CD4-positive, CD25-positive, alpha-beta regulatory T cell (primary cell): Measurements from ENCODE around the gene RASAL2. TPM values are rescaled to one million over a fixed set of nuclear protein-coding genes. Genes with fewer than 3 reads are reported as not detected.

ENCODE experiments used
- ATAC-seq, 2 donors: fragments of 150-1000 bp; cut with Tn5 transposase; one replicate each; pipeline ENCODE4 v1.10.0; 2021; ENCODE audit warnings: low read depth in 2 of 2, moderate number of reproducible peaks in 2 of 2, moderate library complexity in 1 of 2
- DNase-seq, 3 donors: peaks; one replicate each; pipeline versions ENCODE4 v3.0.0 to v3.0.0-alpha.2; 2012 to 2022; ENCODE audit warnings: mixed read lengths in 1 of 3
- H3K27ac ChIP-seq: one replicate; pipeline ENCODE4 v1.7.0; 2013; ENCODE audit warnings: mild to moderate bottlenecking, low read length; ENCODE audit not compliant: insufficient read depth, poor library complexity, severe bottlenecking
- H3K27me3 ChIP-seq: one replicate; pipeline ENCODE4 v1.7.0; 2013; ENCODE audit warnings: low read length; ENCODE audit not compliant: control insufficient read depth, insufficient read depth
- H3K36me3 ChIP-seq: one replicate; pipeline ENCODE4 v1.7.0; 2013; ENCODE audit warnings: mild to moderate bottlenecking, low read length, moderate library complexity; ENCODE audit not compliant: control insufficient read depth, insufficient read depth
- H3K4me1 ChIP-seq: 2 replicates; pipeline ENCODE4 v1.7.0; 2013; ENCODE audit warnings: mild to moderate bottlenecking, low read length; ENCODE audit not compliant: insufficient read depth, control insufficient read depth, poor library complexity, severe bottlenecking
- H3K4me3 ChIP-seq: one replicate; pipeline ENCODE4 v1.7.0; 2013; ENCODE audit warnings: low read depth, mild to moderate bottlenecking, low read length, moderate library complexity
- H3K9me3 ChIP-seq, 2 experiments: 1 replicate in 1 of 2; 2 replicates in 1 of 2; pipeline ENCODE4 v1.7.0; 2013; ENCODE audit warnings: low read length in 2 of 2, mild to moderate bottlenecking in 1 of 2, moderate library complexity in 1 of 2; ENCODE audit not compliant: control insufficient read depth in 2 of 2
- H3K27ac Mint-ChIP-seq, 3 donors: one replicate each; pipeline ENCODE4 v1.8.0; 2020 to 2022; ENCODE audit warnings: mild to moderate bottlenecking in 3 of 3, mixed read lengths in 3 of 3, moderate library complexity in 2 of 3
- H3K27me3 Mint-ChIP-seq: one replicate; pipeline ENCODE4 v1.8.0; 2022; ENCODE audit warnings: mild to moderate bottlenecking, mixed read lengths
- H3K36me3 Mint-ChIP-seq: one replicate; pipeline ENCODE4 v1.8.0; 2020; ENCODE audit warnings: mixed read lengths
- H3K4me1 Mint-ChIP-seq, 4 donors: one replicate each; pipeline ENCODE4 v1.8.0; 2020 to 2022; ENCODE audit warnings: mixed read lengths in 4 of 4, mild to moderate bottlenecking in 1 of 4
- H3K4me3 Mint-ChIP-seq, 4 donors: one replicate each; pipeline ENCODE4 v1.8.0; 2020 to 2022; ENCODE audit warnings: mild to moderate bottlenecking in 4 of 4, mixed read lengths in 4 of 4, moderate library complexity in 3 of 4
- H3K9me3 Mint-ChIP-seq, 7 donors: one replicate each; pipeline ENCODE4 v1.8.0; 2020 to 2022; ENCODE audit warnings: mixed read lengths in 7 of 7, mild to moderate bottlenecking in 3 of 7, moderate library complexity in 2 of 7
- polyA plus RNA-seq, 4 donors: library from polyadenylated mRNA; unstranded; fragments of 300-500 nt; fragmentation: Illumina TruSeq; gene quantifications; one replicate each; pipeline ENCODE4 v1.2.3, GENCODE V29; 2021
- total RNA-seq: library from RNA; stranded (reverse); gene quantifications from one replicate; pipeline ENCODE4 v1.2.3, GENCODE V29; 2022

RASAL2 gene
- total and polyA plus RNA-seq, 5 donors from 2014 or later, result not detected

- Mint-ChIP-seq H3K36me3 (no peaks in the 10 kb centered on the region), H3K4me1 (no peaks in the 10 kb centered on the region), H3K27ac (no peak overlapping the region), H3K27me3 (no peaks in the 10 kb centered on the region), H3K4me3 (no peak overlapping the region), H3K9me3 (peaks cover 0 to 6% (median 0%) of the 10 kb centered on the region in 7 donors)
- H3K9me3 ChIP-seq, result no peaks in the 10 kb centered on the region
- no peaks in the 10 kb centered on the region for H3K27me3 ChIP-seq
- DNase-seq (no peak), ATAC-seq (no peak)
- H3K4me1 ChIP-seq, result no peaks in the 10 kb centered on the region
- no peak overlapping the region for H3K27ac ChIP-seq
- no peaks in the 10 kb centered on the region for H3K36me3 ChIP-seq
- H3K4me3 ChIP-seq, result no peak overlapping the region
Observed at GRCh38 chr1:178064191-178064821, 29.6 kb upstream of the RASAL2 start.

- Mint-ChIP-seq H3K4me1 (no peaks in the 10 kb centered on the region), H3K9me3 (peaks cover 0 to 6% (median 0%) of the 10 kb centered on the region in 7 donors), H3K4me3 (no peak overlapping the region), H3K36me3 (no peaks in the 10 kb centered on the region), H3K27ac (no peak overlapping the region), H3K27me3 (no peaks in the 10 kb centered on the region)
- Histone ChIP-seq H3K27me3 (no peaks in the 10 kb centered on the region), H3K4me3 (no peak overlapping the region), H3K36me3 (no peaks in the 10 kb centered on the region), H3K4me1 (no peaks in the 10 kb centered on the region), H3K9me3 (no peaks in the 10 kb centered on the region), H3K27ac (no peak overlapping the region)
- DNase-seq (no peak), ATAC-seq (no peak)
Observed at GRCh38 chr1:178065250-178065649, 28.7 kb upstream of the RASAL2 start.

GRCh38 chr1:178066296-178066907 lies 27.5 kb upstream of the RASAL2 start:
- Histone ChIP-seq H3K27ac (no peak overlapping the region), H3K36me3 (no peaks in the 10 kb centered on the region), H3K27me3 (no peaks in the 10 kb centered on the region), H3K4me3 (no peak overlapping the region), H3K4me1 (no peaks in the 10 kb centered on the region), H3K9me3 (no peaks in the 10 kb centered on the region)
- no peak for ATAC-seq
- H3K36me3 Mint-ChIP-seq, result no peaks in the 10 kb centered on the region
- no peak overlapping the region for H3K4me3 Mint-ChIP-seq
- H3K4me1 Mint-ChIP-seq, result no peaks in the 10 kb centered on the region
- no peak overlapping the region for H3K27ac Mint-ChIP-seq
- no peaks in the 10 kb centered on the region for H3K27me3 Mint-ChIP-seq
- no peak for DNase-seq
- H3K9me3 Mint-ChIP-seq, result peaks cover 0 to 6% (median 0%) of the 10 kb centered on the region in 7 donors

- no peaks in the 10 kb centered on the region for H3K27me3 ChIP-seq
- no peaks in the 10 kb centered on the region for H3K4me1 Mint-ChIP-seq
- H3K27me3 Mint-ChIP-seq, result no peaks in the 10 kb centered on the region
- no peaks in the 10 kb centered on the region for H3K9me3 ChIP-seq
- no peak for ATAC-seq
- no peaks in the 10 kb centered on the region for H3K36me3 Mint-ChIP-seq
- no peak for DNase-seq
- no peak overlapping the region for H3K4me3 Mint-ChIP-seq
- H3K4me3 ChIP-seq, result no peak overlapping the region
- no peaks in the 10 kb centered on the region for H3K36me3 ChIP-seq
- peaks cover 0 to 6% (median 0%) of the 10 kb centered on the region in 7 donors for H3K9me3 Mint-ChIP-seq
- no peak overlapping the region for H3K27ac Mint-ChIP-seq
- H3K27ac ChIP-seq, result no peak overlapping the region
- no peaks in the 10 kb centered on the region for H3K4me1 ChIP-seq
Observed at GRCh38 chr1:178066908-178067614, 26.8 kb upstream of the RASAL2 start.

GRCh38 chr1:178071811-178072210 lies 22.1 kb upstream of the RASAL2 start:
- DNase-seq, result no peak
- no peak overlapping the region for H3K27ac Mint-ChIP-seq
- H3K4me1 ChIP-seq, result no peaks in the 10 kb centered on the region

GRCh38 chr1:178072326-178072725 lies 21.6 kb upstream of the RASAL2 start:
- Histone ChIP-seq H3K9me3 (no peaks in the 10 kb centered on the region), H3K4me1 (no peaks in the 10 kb centered on the region), H3K27me3 (no peaks in the 10 kb centered on the region), H3K4me3 (no peak overlapping the region), H3K27ac (no peak overlapping the region), H3K36me3 (no peaks in the 10 kb centered on the region)
- no peaks in the 10 kb centered on the region for H3K4me1 Mint-ChIP-seq
- H3K27me3 Mint-ChIP-seq, result no peaks in the 10 kb centered on the region
- DNase-seq, result no peak
- no peak overlapping the region for H3K27ac Mint-ChIP-seq
- peaks cover 0 to 7% (median 3%) of the 10 kb centered on the region in 7 donors for H3K9me3 Mint-ChIP-seq
- H3K36me3 Mint-ChIP-seq, result no peaks in the 10 kb centered on the region
- ATAC-seq, result no peak
- no peak overlapping the region for H3K4me3 Mint-ChIP-seq

More at GRCh38 chr1:178071811-178072210, 22.1 kb upstream of the RASAL2 start:
- peaks cover 0 to 6% (median 3%) of the 10 kb centered on the region in 7 donors for H3K9me3 Mint-ChIP-seq
- Histone ChIP-seq H3K9me3 (no peaks in the 10 kb centered on the region), H3K27ac (no peak overlapping the region), H3K27me3 (no peaks in the 10 kb centered on the region), H3K4me3 (no peak overlapping the region), H3K36me3 (no peaks in the 10 kb centered on the region)
- no peaks in the 10 kb centered on the region for H3K36me3 Mint-ChIP-seq
- H3K27me3 Mint-ChIP-seq, result no peaks in the 10 kb centered on the region
- ATAC-seq, result no peak
- H3K4me3 Mint-ChIP-seq, result no peak overlapping the region
- no peaks in the 10 kb centered on the region for H3K4me1 Mint-ChIP-seq

GRCh38 chr1:178075333-178075732 lies 18.6 kb upstream of the RASAL2 start:
- H3K4me1 Mint-ChIP-seq, result no peaks in the 10 kb centered on the region
- H3K4me3 Mint-ChIP-seq, result no peak overlapping the region
- H3K27ac Mint-ChIP-seq, result no peak overlapping the region
- Histone ChIP-seq H3K4me1 (no peaks in the 10 kb centered on the region), H3K27ac (no peak overlapping the region), H3K27me3 (no peaks in the 10 kb centered on the region), H3K36me3 (no peaks in the 10 kb centered on the region), H3K9me3 (no peaks in the 10 kb centered on the region), H3K4me3 (no peak overlapping the region)
- no peak for DNase-seq
- peaks cover 0 to 7% (median 4%) of the 10 kb centered on the region in 7 donors for H3K9me3 Mint-ChIP-seq
- no peaks in the 10 kb centered on the region for H3K27me3 Mint-ChIP-seq
- no peak for ATAC-seq
- H3K36me3 Mint-ChIP-seq, result no peaks in the 10 kb centered on the region
